HG02610 (cell line): Measurements from ENCODE around the gene CACNA2D3.

Experiments
- ATAC-seq: cut with Tn5 transposase; IDR thresholded peaks from one replicate; pipeline ENCODE4 v1.9.1; 2021; ENCODE audit warnings: mild to moderate bottlenecking, moderate library complexity; ENCODE audit not compliant: unreplicated experiment

The CACNA2D3 gene

GRCh38 chr3:54168451-54168850 lies 46.1 kb downstream of the CACNA2D3 start:
- no peak for ATAC-seq

- ATAC-seq, result no peak
These were observed 47.2 kb downstream of the CACNA2D3 start for GRCh38 chr3:54169524-54169923.

GRCh38 chr3:54171509-54171908 lies 49.2 kb downstream of the CACNA2D3 start:
- no peak for ATAC-seq

GRCh38 chr3:54171951-54172350 lies 49.6 kb downstream of the CACNA2D3 start:
- no peak for ATAC-seq

GRCh38 chr3:54173371-54173770 lies 51.0 kb downstream of the CACNA2D3 start:
- ATAC-seq, result no peak

GRCh38 chr3:54176106-54176505 lies 53.8 kb downstream of the CACNA2D3 start:
- ATAC-seq, result no peak

GRCh38 chr3:54177816-54178215 lies 55.5 kb downstream of the CACNA2D3 start:
- no peak for ATAC-seq

- ATAC-seq, result no peak
These were observed 56.0 kb downstream of the CACNA2D3 start for GRCh38 chr3:54178376-54178775.

- no peak for ATAC-seq
These were observed 58.6 kb downstream of the CACNA2D3 start for GRCh38 chr3:54180921-54181320.

GRCh38 chr3:54182242-54182641 lies 59.9 kb downstream of the CACNA2D3 start:
- no peak for ATAC-seq

GRCh38 chr3:54185740-54186139 lies 63.4 kb downstream of the CACNA2D3 start:
- ATAC-seq, result no peak

- no peak for ATAC-seq
These were observed 65.9 kb downstream of the CACNA2D3 start for GRCh38 chr3:54188176-54188791.

- no peak for ATAC-seq
These were observed 68.9 kb downstream of the CACNA2D3 start for GRCh38 chr3:54191220-54191619.

GRCh38 chr3:54192026-54192425 lies 69.7 kb downstream of the CACNA2D3 start:
- no peak for ATAC-seq

- no peak for ATAC-seq
These were observed 70.7 kb downstream of the CACNA2D3 start for GRCh38 chr3:54193093-54193492.

GRCh38 chr3:54196360-54196991 lies 74.1 kb downstream of the CACNA2D3 start:
- no peak for ATAC-seq

- ATAC-seq, result no peak
These were observed 75.2 kb downstream of the CACNA2D3 start for GRCh38 chr3:54197509-54197908.

- ATAC-seq, result no peak
These were observed 76.2 kb downstream of the CACNA2D3 start for GRCh38 chr3:54198556-54198955.

- ATAC-seq, result no peak
These were observed 79.7 kb downstream of the CACNA2D3 start for GRCh38 chr3:54202054-54202453.

- no peak for ATAC-seq
These were observed 80.4 kb downstream of the CACNA2D3 start for GRCh38 chr3:54202651-54203248.

- ATAC-seq, result no peak
These were observed 84.5 kb downstream of the CACNA2D3 start for GRCh38 chr3:54206874-54207273.

- no peak for ATAC-seq
These were observed 88.7 kb downstream of the CACNA2D3 start for GRCh38 chr3:54211097-54211496.
